GM18907 (cell line): ENCODE results near the gene PARP4.
"Not testable (repeated sequence)": the region's sequence is repeated elsewhere in the genome, so short reads cannot be mapped to it uniquely, and the experiment has no call there.

Experiments used
- ATAC-seq: cut with Tn5 transposase; IDR thresholded peaks from one replicate; pipeline ENCODE4 v1.9.1; 2021; ENCODE audit warnings: mild to moderate bottlenecking, moderate library complexity; ENCODE audit not compliant: unreplicated experiment

Gene PARP4

DNA sequence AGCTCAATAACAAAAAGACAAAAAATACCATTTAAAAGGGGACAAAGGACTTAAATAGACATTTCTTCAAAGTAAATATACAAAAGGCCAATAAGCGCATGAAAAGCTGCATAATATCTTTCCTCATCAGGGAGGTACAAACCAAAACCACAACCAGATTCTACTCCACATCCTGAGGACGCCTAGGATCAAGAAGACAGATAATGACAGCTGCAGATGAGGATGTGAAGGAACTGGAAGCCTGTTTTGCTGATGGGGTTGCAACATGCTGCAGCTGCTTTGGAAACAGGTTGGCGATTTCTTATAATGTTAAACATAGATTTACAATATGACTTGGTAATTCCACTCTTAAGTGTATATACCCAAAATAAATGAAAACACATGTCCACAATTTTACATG, 132.4 kb downstream of the PARP4 start:
- not testable (repeated sequence) for ATAC-seq

DNA sequence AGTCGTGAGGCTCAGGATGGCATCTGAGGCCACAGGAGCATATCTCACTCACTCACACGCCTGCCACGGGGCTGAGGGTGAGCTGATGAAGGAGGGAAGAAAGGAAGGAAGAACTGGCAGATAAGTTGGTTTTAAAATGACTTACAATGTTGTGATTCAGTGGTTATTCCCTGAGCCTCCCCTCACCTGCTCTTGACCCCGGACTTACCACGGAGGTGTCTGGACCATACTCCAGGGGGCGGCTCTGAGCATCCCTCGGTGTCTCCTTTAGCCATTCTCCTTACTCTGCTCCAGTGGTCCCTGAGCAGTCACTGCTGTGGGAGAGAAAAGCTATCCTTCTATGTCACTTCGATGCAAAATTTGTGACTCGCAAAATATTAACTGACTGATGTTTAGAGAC, 141.3 kb downstream of the PARP4 start:
- not testable (repeated sequence) for ATAC-seq
